ENCODE results near the gene RPL5. TPM values are rescaled to one million over a fixed set of nuclear protein-coding genes. Genes with fewer than 3 reads are reported as not detected.

The RPL5 gene
- polyA plus RNA-seq, 1 donor from 2014 or later = 1,645 TPM

GRCh38 chr1:92858564-92859399 lies 26.9 kb downstream of the RPL5 start:
- no peak overlapping the region for H3K27ac ChIP-seq (ENCODE audit: low read length)
- H3K4me2 ChIP-seq (ENCODE audit: low read length) = no peak overlapping the region
- H3K27me3 ChIP-seq (ENCODE audit: insufficient read depth, low read depth, low read length) = no peaks in the 10 kb centered on the region
- TF ChIP-seq SMC3 (conservative IDR thresholded peaks at IDR 0.05; ENCODE audit: poor library complexity) (peak; percentile 96), TAF1 (IDR thresholded peaks at IDR 0.05; ENCODE audit: low read depth) (no peak), REST (IDR thresholded peaks at IDR 0.05; ENCODE audit: borderline replicate concordance) (no peak), RAD21 (conservative IDR thresholded peaks at IDR 0.05) (peak; percentile 96)
- TF ChIP-seq, protein P1, sequence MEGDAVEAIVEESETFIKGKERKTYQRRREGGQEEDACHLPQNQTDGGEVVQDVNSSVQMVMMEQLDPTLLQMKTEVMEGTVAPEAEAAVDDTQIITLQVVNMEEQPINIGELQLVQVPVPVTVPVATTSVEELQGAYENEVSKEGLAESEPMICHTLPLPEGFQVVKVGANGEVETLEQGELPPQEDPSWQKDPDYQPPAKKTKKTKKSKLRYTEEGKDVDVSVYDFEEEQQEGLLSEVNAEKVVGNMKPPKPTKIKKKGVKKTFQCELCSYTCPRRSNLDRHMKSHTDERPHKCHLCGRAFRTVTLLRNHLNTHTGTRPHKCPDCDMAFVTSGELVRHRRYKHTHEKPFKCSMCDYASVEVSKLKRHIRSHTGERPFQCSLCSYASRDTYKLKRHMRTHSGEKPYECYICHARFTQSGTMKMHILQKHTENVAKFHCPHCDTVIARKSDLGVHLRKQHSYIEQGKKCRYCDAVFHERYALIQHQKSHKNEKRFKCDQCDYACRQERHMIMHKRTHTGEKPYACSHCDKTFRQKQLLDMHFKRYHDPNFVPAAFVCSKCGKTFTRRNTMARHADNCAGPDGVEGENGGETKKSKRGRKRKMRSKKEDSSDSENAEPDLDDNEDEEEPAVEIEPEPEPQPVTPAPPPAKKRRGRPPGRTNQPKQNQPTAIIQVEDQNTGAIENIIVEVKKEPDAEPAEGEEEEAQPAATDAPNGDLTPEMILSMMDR (IDR thresholded peaks at IDR 0.05; ENCODE audit: poor library complexity, severe bottlenecking) = peak; percentile 99
- no peak overlapping the region for H3K9ac ChIP-seq (ENCODE audit: low read length)
- H3K4me3 ChIP-seq (ENCODE audit: low read length) = no peak overlapping the region
- H3K36me3 ChIP-seq (ENCODE audit: insufficient read depth, low read length) = no peaks in the 10 kb centered on the region
- H4K20me1 ChIP-seq (ENCODE audit: insufficient read depth) = no peaks in the 10 kb centered on the region
- H3K9me2 ChIP-seq (ENCODE audit: insufficient read depth, low read length) = no peaks in the 10 kb centered on the region
- no peak overlapping the region for H2AFZ ChIP-seq (ENCODE audit: low read depth, low read length)
- H3F3A ChIP-seq (ENCODE audit: insufficient read depth, low read length, poor library complexity, severe bottlenecking) = no peaks in the 10 kb centered on the region
- H3K9me3 ChIP-seq (ENCODE audit: low read length) = no peaks in the 10 kb centered on the region
- H3K79me2 ChIP-seq (replicated peaks; ENCODE audit: insufficient read depth, low read length) = no peaks in the 10 kb centered on the region

GRCh38 chr1:92859400-92860039 lies 27.7 kb downstream of the RPL5 start:
- H3F3A ChIP-seq (ENCODE audit: insufficient read depth, low read length, poor library complexity, severe bottlenecking) = no peaks in the 10 kb centered on the region
- TF ChIP-seq TAF1 (IDR thresholded peaks at IDR 0.05; ENCODE audit: low read depth) (no peak), EZH2 (IDR thresholded peaks at IDR 0.05; ENCODE audit: borderline replicate concordance, insufficient read depth, low read length, poor library complexity, severe bottlenecking) (no peak), EP300 (conservative IDR thresholded peaks at IDR 0.05; ENCODE audit: poor library complexity, severe bottlenecking) (no peak), RAD21 (conservative IDR thresholded peaks at IDR 0.05) (no peak), REST (IDR thresholded peaks at IDR 0.05; ENCODE audit: borderline replicate concordance) (no peak), MXI1 (conservative IDR thresholded peaks at IDR 0.05; ENCODE audit: poor library complexity, severe bottlenecking) (no peak), SMC3 (conservative IDR thresholded peaks at IDR 0.05; ENCODE audit: poor library complexity) (no peak), POLR2AphosphoS5 (IDR thresholded peaks at IDR 0.05) (no peak)
- TF ChIP-seq, protein P1 (IDR thresholded peaks at IDR 0.05; ENCODE audit: poor library complexity, severe bottlenecking) = no peak
- no peaks in the 10 kb centered on the region for H3K79me2 ChIP-seq (replicated peaks; ENCODE audit: insufficient read depth, low read length)
- no peaks in the 10 kb centered on the region for H3K9me2 ChIP-seq (ENCODE audit: insufficient read depth, low read length)
- H3K9me3 ChIP-seq (ENCODE audit: low read length) = no peaks in the 10 kb centered on the region
- H4K20me1 ChIP-seq (ENCODE audit: insufficient read depth) = no peaks in the 10 kb centered on the region
- no peak overlapping the region for H3K9ac ChIP-seq (ENCODE audit: low read length)
- no peak overlapping the region for H3K4me2 ChIP-seq (ENCODE audit: low read length)
- no peaks in the 10 kb centered on the region for H3K27me3 ChIP-seq (ENCODE audit: insufficient read depth, low read depth, low read length)
- no peak overlapping the region for H2AFZ ChIP-seq (ENCODE audit: low read depth, low read length)
- no peak overlapping the region for H3K27ac ChIP-seq (ENCODE audit: low read length)
- no peak overlapping the region for H3K4me3 ChIP-seq (ENCODE audit: low read length)
- H3K36me3 ChIP-seq (ENCODE audit: insufficient read depth, low read length) = no peaks in the 10 kb centered on the region

All from neural cell (in vitro differentiated cells).